HEK293 (cell line): ENCODE results near the gene B4GALNT3.

Experiments
- CTCF ChIA-PET: fragments of 350-600 bp; formaldehyde crosslinking; extraction: SDS; loops from one replicate; lab custom pipeline; 2021; ENCODE audit warnings: antibody characterized with exemption; lab: Yijun Ruan, JAX
- POLR2A ChIA-PET: fragments of 300-600 bp; formaldehyde crosslinking; extraction: SDS; loops from one replicate; lab custom pipeline; 2020; ENCODE audit warnings: antibody characterized with exemption, inconsistent platforms; lab: Yijun Ruan, JAX
- H3K27ac ChIP-seq: fragments of 200-500 bp; sonication (Bioruptor generic); 2 replicates; pipeline ENCODE4 v1.5.1; 2014; ENCODE audit warnings: low read depth, low read length, control low read depth, inconsistent platforms; ENCODE audit errors: extremely low read depth
- H3K36me3 ChIP-seq, 2 experiments: fragments of 200-500 bp in 1 of 2; sonication (Bioruptor generic) in 1 of 2; 1 replicate in 1 of 2; 2 replicates in 1 of 2; pipeline ENCODE4 v1.5.1; 2014 to 2017; ENCODE audit warnings: inconsistent platforms in 2 of 2, low read length in 2 of 2; ENCODE audit not compliant: control insufficient read depth in 2 of 2, insufficient read depth in 1 of 2
- H3K4me1 ChIP-seq: fragments of 200-500 bp; sonication (Bioruptor generic); 2 replicates; pipeline ENCODE4 v1.5.1; 2014; ENCODE audit warnings: mild to moderate bottlenecking, low read length, inconsistent platforms; ENCODE audit not compliant: control insufficient read depth, insufficient read depth
- H3K4me3 ChIP-seq: 2 replicates; pipeline ENCODE4 v1.5.1; 2011; ENCODE audit warnings: low read depth, mild to moderate bottlenecking, control low read depth, low read length, moderate library complexity
- H3K9me3 ChIP-seq: fragments of 200-500 bp; sonication (Bioruptor generic); 2 replicates; pipeline ENCODE4 v1.5.1; 2014; ENCODE audit warnings: low read depth, low read length, inconsistent platforms; ENCODE audit not compliant: control insufficient read depth, insufficient read depth
- GLI4 ChIP-seq: fragments of 450-650 bp; formaldehyde crosslinking; IDR thresholded peaks from 2 replicates; pipeline ENCODE4 v1.5.1; 2016; ENCODE audit warnings: missing biosample characterization, missing genetic modification characterization
- KLF10 ChIP-seq: fragments of 450-650 bp; IDR thresholded peaks from 2 replicates; pipeline ENCODE4 v1.5.1; 2018; ENCODE audit warnings: missing biosample characterization, mild to moderate bottlenecking, missing genetic modification characterization
- KLF7 ChIP-seq: fragments of 450-650 bp; formaldehyde crosslinking; IDR thresholded peaks from 2 replicates; pipeline ENCODE4 v1.5.1; 2016; ENCODE audit warnings: missing biosample characterization, missing genetic modification characterization, borderline replicate concordance
- KLF8 ChIP-seq: fragments of 450-650 bp; formaldehyde crosslinking; IDR thresholded peaks from 2 replicates; pipeline ENCODE4 v1.5.1; 2016; ENCODE audit warnings: missing biosample characterization, missing genetic modification characterization
- OVOL3 ChIP-seq: fragments of 450-650 bp; formaldehyde crosslinking; IDR thresholded peaks from 2 replicates; pipeline ENCODE4 v1.5.1; 2016; ENCODE audit warnings: missing biosample characterization, missing genetic modification characterization
- SP2 ChIP-seq: fragments of 450-650 bp; formaldehyde crosslinking; IDR thresholded peaks from 2 replicates; pipeline ENCODE4 v1.5.1; 2016; ENCODE audit warnings: missing biosample characterization, missing genetic modification characterization
- SP7 ChIP-seq: fragments of 450-650 bp; formaldehyde crosslinking; IDR thresholded peaks from 2 replicates; pipeline ENCODE4 v1.5.1; 2016; ENCODE audit warnings: missing biosample characterization, missing genetic modification characterization
- WT1 ChIP-seq: fragments of 450-650 bp; formaldehyde crosslinking; IDR thresholded peaks from 2 replicates; pipeline ENCODE4 v1.5.1; 2016; ENCODE audit warnings: missing biosample characterization, missing genetic modification characterization
- ZBTB17 ChIP-seq: fragments of 450-650 bp; formaldehyde crosslinking; IDR thresholded peaks from 2 replicates; pipeline ENCODE4 v1.5.1; 2016; ENCODE audit warnings: missing biosample characterization, missing genetic modification characterization
- ZFP37 ChIP-seq: fragments of 450-650 bp; formaldehyde crosslinking; IDR thresholded peaks from 2 replicates; pipeline ENCODE4 v1.5.1; 2016; ENCODE audit warnings: missing biosample characterization, missing genetic modification characterization
- ZNF174 ChIP-seq: fragments of 450-650 bp; formaldehyde crosslinking; IDR thresholded peaks from 2 replicates; pipeline ENCODE4 v1.5.0; 2017; ENCODE audit warnings: missing biosample characterization, mild to moderate bottlenecking, missing genetic modification characterization
- ZNF19 ChIP-seq: fragments of 450-650 bp; formaldehyde crosslinking; IDR thresholded peaks from 2 replicates; pipeline ENCODE4; 2016; ENCODE audit warnings: missing biosample characterization, missing genetic modification characterization, low read depth
- ZNF2 ChIP-seq: fragments of 450-650 bp; formaldehyde crosslinking; IDR thresholded peaks from 2 replicates; pipeline ENCODE4 v1.5.1; 2016; ENCODE audit warnings: missing biosample characterization, missing genetic modification characterization
- ZNF214 ChIP-seq: fragments of 450-650 bp; formaldehyde crosslinking; IDR thresholded peaks from 2 replicates; pipeline ENCODE4 v1.5.1; 2017; ENCODE audit warnings: missing biosample characterization, mild to moderate bottlenecking, missing genetic modification characterization, borderline replicate concordance
- ZNF366 ChIP-seq: fragments of 450-650 bp; formaldehyde crosslinking; conservative IDR thresholded peaks from 2 replicates; pipeline ENCODE4 v1.5.1; 2016; ENCODE audit warnings: missing biosample characterization, missing genetic modification characterization
- ZNF404 ChIP-seq: fragments of 450-650 bp; formaldehyde crosslinking; IDR thresholded peaks from 2 replicates; pipeline ENCODE4 v1.5.1; 2017; ENCODE audit warnings: missing biosample characterization, missing genetic modification characterization
- ZNF530 ChIP-seq: fragments of 450-650 bp; formaldehyde crosslinking; IDR thresholded peaks from 2 replicates; pipeline ENCODE4 v1.5.1; 2016; ENCODE audit warnings: low read depth, missing biosample characterization, missing genetic modification characterization
- ZNF558 ChIP-seq: fragments of 450-650 bp; formaldehyde crosslinking; IDR thresholded peaks from 2 replicates; pipeline ENCODE4 v1.5.1; 2016; ENCODE audit warnings: missing biosample characterization, missing genetic modification characterization
- ZNF610 ChIP-seq: fragments of 450-650 bp; formaldehyde crosslinking; IDR thresholded peaks from 2 replicates; pipeline ENCODE4 v1.5.1; 2016; ENCODE audit warnings: missing biosample characterization, missing genetic modification characterization, borderline replicate concordance
- ZNF785 ChIP-seq: fragments of 450-650 bp; formaldehyde crosslinking; IDR thresholded peaks from 2 replicates; pipeline ENCODE4 v1.5.1; 2016; ENCODE audit warnings: missing biosample characterization, missing genetic modification characterization
- TF ChIP-seq, protein P1 (sequence below): fragments of 450-650 bp; formaldehyde crosslinking; IDR thresholded peaks from 2 replicates; pipeline ENCODE4 v1.5.1; 2016; ENCODE audit warnings: missing biosample characterization, missing genetic modification characterization
- TF ChIP-seq, protein P2 (sequence below): fragments of 450-650 bp; formaldehyde crosslinking; IDR thresholded peaks from 2 replicates; pipeline ENCODE4 v1.5.1; 2016; ENCODE audit warnings: missing biosample characterization, missing genetic modification characterization
- TF ChIP-seq, protein P3 (sequence below): fragments of 450-650 bp; formaldehyde crosslinking; IDR thresholded peaks from 2 replicates; pipeline ENCODE4 v1.5.1; 2017; ENCODE audit warnings: missing biosample characterization, missing genetic modification characterization
- TF ChIP-seq, protein P4 (sequence below): fragments of 450-650 bp; formaldehyde crosslinking; IDR thresholded peaks from 2 replicates; pipeline ENCODE4 v1.5.1; 2016; ENCODE audit warnings: missing biosample characterization, missing genetic modification characterization

The B4GALNT3 gene

DNA sequence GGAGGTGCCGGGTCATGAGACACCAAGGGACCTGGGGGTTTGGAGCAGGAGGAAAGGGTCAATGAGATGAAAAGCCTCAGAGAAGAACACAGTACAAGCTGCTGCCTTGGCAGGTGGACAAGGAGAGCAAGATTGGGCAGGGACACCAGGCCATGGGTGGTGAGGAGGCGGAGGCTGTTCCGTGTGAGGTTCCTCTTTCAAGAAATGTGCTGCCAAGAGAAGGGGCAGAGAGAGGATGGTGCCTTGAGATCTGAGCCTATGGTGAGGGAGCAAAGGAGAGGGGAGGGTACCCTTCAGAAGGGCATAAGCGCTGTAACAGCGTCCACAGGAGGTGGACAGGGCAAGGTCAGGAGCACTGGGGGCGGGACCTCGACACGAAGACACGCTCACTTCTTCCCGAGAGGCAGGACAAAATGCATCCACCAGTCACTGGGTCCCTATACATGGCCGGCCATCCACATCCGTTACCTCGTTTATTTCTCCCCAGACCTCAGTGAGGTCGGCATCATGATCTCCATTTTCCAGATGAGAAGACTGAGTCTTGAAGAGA, 100.2 kb downstream of the B4GALNT3 start (continued):
- TF ChIP-seq, protein P1, sequence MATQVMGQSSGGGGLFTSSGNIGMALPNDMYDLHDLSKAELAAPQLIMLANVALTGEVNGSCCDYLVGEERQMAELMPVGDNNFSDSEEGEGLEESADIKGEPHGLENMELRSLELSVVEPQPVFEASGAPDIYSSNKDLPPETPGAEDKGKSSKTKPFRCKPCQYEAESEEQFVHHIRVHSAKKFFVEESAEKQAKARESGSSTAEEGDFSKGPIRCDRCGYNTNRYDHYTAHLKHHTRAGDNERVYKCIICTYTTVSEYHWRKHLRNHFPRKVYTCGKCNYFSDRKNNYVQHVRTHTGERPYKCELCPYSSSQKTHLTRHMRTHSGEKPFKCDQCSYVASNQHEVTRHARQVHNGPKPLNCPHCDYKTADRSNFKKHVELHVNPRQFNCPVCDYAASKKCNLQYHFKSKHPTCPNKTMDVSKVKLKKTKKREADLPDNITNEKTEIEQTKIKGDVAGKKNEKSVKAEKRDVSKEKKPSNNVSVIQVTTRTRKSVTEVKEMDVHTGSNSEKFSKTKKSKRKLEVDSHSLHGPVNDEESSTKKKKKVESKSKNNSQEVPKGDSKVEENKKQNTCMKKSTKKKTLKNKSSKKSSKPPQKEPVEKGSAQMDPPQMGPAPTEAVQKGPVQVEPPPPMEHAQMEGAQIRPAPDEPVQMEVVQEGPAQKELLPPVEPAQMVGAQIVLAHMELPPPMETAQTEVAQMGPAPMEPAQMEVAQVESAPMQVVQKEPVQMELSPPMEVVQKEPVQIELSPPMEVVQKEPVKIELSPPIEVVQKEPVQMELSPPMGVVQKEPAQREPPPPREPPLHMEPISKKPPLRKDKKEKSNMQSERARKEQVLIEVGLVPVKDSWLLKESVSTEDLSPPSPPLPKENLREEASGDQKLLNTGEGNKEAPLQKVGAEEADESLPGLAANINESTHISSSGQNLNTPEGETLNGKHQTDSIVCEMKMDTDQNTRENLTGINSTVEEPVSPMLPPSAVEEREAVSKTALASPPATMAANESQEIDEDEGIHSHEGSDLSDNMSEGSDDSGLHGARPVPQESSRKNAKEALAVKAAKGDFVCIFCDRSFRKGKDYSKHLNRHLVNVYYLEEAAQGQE (tag by site-specific recombination), result no peak
- TF ChIP-seq ZNF530 (tag by site-specific recombination) (no peak), ZNF558 (no peak)

DNA sequence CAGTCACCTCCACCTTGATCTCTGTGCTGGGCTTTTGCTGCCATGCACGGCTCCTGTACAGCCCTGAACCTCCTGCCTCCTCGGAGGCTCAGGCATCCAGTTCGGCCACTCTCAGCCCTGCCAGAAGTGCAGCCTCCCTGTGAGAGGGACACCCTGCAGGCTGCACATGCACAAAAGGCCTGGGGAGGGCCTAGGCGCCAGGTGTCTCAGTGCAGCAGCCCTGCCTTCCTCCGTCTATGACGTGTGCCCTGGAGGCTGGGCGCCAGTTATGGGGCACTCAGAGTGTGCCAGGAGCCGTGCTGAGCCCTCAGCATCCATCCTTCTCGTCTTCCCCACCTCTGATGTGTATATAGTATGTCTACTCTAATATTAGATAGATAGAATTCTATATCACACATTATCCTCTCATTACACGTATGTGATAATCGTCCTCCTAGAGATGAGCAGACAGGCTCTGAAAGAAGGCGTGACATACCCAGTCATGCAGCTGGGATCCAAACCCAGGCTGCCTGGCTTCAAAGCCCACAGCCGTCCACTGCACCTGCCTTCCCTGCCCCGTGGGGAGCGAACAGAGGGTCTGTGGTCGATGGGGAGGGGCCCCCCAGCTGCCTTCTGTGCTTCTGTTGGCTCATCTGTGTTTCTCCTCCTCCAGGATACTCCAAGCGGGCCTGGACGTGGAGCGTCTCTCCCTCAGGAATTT, 101.1 kb downstream of the B4GALNT3 start:
- POLR2A ChIA-PET, result no interaction called here
- CTCF ChIA-PET, result interaction anchor here (0.7 to 2.5 kb wide), 2 partner anchors 9 to 14 kb away, joined by 3 to 12 read pairs; no protein-coding TSS in a partner anchor
- no peaks in the 10 kb centered on the region for H3K4me1 ChIP-seq
- H3K9me3 ChIP-seq, result no peaks in the 10 kb centered on the region
- no peak overlapping the region for H3K4me3 ChIP-seq
- TF ChIP-seq ZNF174 (tag by site-specific recombination), result no peak
- peaks cover 0 to 13% of the 10 kb centered on the region in 2 experiments; a peak in 1 of 3 replicates for H3K36me3 ChIP-seq
- H3K27ac ChIP-seq, result no peak overlapping the region

DNA sequence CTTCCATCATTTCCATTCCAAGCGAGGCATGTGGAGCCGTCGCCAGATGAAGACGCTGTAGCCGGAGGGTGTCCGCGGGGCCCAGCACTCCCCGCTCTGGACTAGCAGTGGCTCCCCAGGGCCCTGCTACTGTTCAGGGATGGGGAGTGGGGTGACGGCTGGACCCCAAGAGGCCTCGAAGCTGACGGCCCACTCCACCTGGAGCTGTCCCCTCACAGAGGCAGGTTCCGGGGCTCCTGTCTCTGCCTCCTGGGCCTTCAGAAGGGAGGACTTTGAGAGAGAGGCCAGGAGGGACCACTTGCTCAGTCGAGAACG, 101.6 kb downstream of the B4GALNT3 start:
- no peak for TF ChIP-seq ZNF214 (tag by site-specific recombination)
- TF ChIP-seq, protein P2, sequence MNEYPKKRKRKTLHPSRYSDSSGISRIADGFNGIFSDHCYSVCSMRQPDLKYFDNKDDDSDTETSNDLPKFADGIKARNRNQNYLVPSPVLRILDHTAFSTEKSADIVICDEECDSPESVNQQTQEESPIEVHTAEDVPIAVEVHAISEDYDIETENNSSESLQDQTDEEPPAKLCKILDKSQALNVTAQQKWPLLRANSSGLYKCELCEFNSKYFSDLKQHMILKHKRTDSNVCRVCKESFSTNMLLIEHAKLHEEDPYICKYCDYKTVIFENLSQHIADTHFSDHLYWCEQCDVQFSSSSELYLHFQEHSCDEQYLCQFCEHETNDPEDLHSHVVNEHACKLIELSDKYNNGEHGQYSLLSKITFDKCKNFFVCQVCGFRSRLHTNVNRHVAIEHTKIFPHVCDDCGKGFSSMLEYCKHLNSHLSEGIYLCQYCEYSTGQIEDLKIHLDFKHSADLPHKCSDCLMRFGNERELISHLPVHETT (tag by site-specific recombination), result no peak
- no peak for TF ChIP-seq SP7 (tag by site-specific recombination)
- TF ChIP-seq ZNF2, result no peak
- no peak for TF ChIP-seq ZFP37 (tag by site-specific recombination)
- no peak for TF ChIP-seq ZNF19 (tag by site-specific recombination)
- TF ChIP-seq WT1, result no peak
- TF ChIP-seq ZNF366 (tag by site-specific recombination), result no peak
- TF ChIP-seq ZNF610, result no peak
- TF ChIP-seq KLF7, result no peak
- TF ChIP-seq OVOL3, result no peak
- no peak for TF ChIP-seq ZNF404
- no peak for TF ChIP-seq ZNF785 (tag by site-specific recombination)
- TF ChIP-seq SP2, result no peak
- TF ChIP-seq ZBTB17 (tag by site-specific recombination), result no peak
- TF ChIP-seq, protein P3, sequence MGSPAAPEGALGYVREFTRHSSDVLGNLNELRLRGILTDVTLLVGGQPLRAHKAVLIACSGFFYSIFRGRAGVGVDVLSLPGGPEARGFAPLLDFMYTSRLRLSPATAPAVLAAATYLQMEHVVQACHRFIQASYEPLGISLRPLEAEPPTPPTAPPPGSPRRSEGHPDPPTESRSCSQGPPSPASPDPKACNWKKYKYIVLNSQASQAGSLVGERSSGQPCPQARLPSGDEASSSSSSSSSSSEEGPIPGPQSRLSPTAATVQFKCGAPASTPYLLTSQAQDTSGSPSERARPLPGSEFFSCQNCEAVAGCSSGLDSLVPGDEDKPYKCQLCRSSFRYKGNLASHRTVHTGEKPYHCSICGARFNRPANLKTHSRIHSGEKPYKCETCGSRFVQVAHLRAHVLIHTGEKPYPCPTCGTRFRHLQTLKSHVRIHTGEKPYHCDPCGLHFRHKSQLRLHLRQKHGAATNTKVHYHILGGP (tag by site-specific recombination), result no peak
- TF ChIP-seq KLF8 (tag by site-specific recombination), result no peak
- TF ChIP-seq, protein P4, sequence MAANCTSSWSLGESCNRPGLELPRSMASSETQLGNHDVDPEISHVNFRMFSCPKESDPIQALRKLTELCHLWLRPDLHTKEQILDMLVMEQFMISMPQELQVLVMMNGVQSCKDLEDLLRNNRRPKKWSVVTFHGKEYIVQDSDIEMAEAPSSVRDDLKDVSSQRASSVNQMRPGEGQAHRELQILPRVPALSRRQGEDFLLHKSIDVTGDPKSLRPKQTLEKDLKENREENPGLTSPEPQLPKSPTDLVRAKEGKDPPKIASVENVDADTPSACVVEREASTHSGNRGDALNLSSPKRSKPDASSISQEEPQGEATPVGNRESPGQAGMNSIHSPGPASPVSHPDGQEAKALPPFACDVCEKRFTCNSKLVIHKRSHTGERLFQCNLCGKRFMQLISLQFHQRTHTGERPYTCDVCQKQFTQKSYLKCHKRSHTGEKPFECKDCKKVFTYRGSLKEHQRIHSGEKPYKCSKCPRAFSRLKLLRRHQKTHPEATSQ (tag by site-specific recombination), result no peak
- no peak for TF ChIP-seq KLF10 (tag by site-specific recombination)
- no peak for TF ChIP-seq GLI4 (tag by site-specific recombination)
- H3K27ac ChIP-seq, result no peak overlapping the region
- H3K4me3 ChIP-seq, result no peak overlapping the region
- H3K36me3 ChIP-seq, result peaks cover 0 to 13% of the 10 kb centered on the region in 2 experiments; a peak in 1 of 3 replicates
- no peaks in the 10 kb centered on the region for H3K9me3 ChIP-seq
- POLR2A ChIA-PET, result no interaction called here
- H3K4me1 ChIP-seq, result no peaks in the 10 kb centered on the region
- CTCF ChIA-PET, result interaction anchor here (0.7 kb wide), 1 partner anchor 10 kb away, joined by 3 read pairs; no protein-coding TSS in a partner anchor
